ENCODE measurements around the gene ASCL3. TPM values are rescaled to one million over a fixed set of nuclear protein-coding genes. Genes with fewer than 3 reads are reported as not detected.
"Not testable (repeated sequence)": the region's sequence is repeated elsewhere in the genome, so short reads cannot be mapped to it uniquely, and the experiment has no call there.

ASCL3 gene, protein sequence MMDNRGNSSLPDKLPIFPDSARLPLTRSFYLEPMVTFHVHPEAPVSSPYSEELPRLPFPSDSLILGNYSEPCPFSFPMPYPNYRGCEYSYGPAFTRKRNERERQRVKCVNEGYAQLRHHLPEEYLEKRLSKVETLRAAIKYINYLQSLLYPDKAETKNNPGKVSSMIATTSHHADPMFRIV
- total RNA-seq, result not detected

DNA sequence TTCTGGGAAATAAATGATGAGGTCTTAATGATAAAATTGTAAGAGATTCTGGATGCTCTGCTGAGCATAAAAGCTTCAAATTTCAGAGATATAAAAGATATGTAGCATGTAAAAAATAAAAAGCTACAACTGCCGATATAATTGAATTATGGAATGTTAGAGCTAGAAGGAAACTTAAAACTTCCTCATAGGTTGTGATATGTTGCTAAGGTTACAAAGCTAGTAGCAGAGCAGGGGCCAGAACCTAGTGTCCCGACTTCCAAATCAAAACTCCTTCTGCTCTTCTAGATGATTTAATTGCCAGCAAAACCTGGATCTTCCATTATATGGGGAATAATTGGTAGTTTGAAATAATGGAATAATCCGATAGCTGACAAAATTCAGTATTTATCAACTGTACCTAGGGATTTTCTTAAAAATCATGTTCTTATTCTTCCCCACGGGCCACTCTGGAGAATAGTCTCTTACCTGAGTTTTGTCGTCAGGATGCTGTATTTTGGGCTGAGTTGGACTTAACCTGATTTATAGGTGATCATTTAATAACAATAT lies at the start of gene ASCL3:
TSS of gene ASCL3 (minus strand) at position 499 of the 549 bp plus-strand sequence. CDS start 4,855 bp downstream, outside the sequence.
- Histone ChIP-seq H3K27me3 (no peaks in the 10 kb centered on the region), H3K27ac (no peak within 1 kb of the TSS), H3K36me3 (peaks cover 3 to 10% (median 6%) of the 10 kb centered on the region in 4 donors), H3K4me3 (no peak within 1 kb of the TSS), H3K4me1 (no peaks in the 10 kb centered on the region), H3K9me3 (no peaks in the 10 kb centered on the region)
- ATAC-seq (ENCODE audit: low FRiP score in 2 of 2), result no peak
- DNase-seq, result no peak
- TF ChIP-seq EP300 (IDR thresholded peaks at IDR 0.05) (no peak), POLR2AphosphoS5 (IDR thresholded peaks at IDR 0.05) (no peak), POLR2A (IDR thresholded peaks at IDR 0.05) (no peak)
- TF ChIP-seq, protein P1, sequence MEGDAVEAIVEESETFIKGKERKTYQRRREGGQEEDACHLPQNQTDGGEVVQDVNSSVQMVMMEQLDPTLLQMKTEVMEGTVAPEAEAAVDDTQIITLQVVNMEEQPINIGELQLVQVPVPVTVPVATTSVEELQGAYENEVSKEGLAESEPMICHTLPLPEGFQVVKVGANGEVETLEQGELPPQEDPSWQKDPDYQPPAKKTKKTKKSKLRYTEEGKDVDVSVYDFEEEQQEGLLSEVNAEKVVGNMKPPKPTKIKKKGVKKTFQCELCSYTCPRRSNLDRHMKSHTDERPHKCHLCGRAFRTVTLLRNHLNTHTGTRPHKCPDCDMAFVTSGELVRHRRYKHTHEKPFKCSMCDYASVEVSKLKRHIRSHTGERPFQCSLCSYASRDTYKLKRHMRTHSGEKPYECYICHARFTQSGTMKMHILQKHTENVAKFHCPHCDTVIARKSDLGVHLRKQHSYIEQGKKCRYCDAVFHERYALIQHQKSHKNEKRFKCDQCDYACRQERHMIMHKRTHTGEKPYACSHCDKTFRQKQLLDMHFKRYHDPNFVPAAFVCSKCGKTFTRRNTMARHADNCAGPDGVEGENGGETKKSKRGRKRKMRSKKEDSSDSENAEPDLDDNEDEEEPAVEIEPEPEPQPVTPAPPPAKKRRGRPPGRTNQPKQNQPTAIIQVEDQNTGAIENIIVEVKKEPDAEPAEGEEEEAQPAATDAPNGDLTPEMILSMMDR (IDR thresholded peaks at IDR 0.05), result no peak
- WGBS, 2 donors, result 72 to 81% methylated on average over 5 of the region's 5 CpGs

DNA sequence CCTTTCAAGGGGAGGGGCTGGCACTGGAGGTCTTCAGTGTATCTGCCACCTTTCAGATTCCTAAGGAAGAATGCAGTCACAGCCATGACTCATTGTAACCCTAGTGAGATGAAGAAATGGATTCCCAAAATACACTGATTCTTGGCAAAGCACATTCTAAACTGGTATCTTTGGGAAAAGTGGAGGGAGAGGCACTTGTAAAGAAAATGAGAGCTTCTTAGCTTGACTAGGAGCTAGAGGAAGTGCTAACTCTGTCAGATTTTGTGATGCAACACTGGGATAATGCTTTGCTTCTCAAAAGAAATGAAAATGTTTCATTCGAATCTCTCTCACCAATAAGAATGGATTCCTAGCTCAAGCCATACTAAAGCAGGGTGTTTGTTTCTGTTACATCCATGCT lies 46.6 kb upstream of the ASCL3 start:
- no peaks in the 10 kb centered on the region for H3K36me3 ChIP-seq
- WGBS, 2 donors, result 70 to 83% methylated on average over 1 of the region's 1 CpG
- no peaks in the 10 kb centered on the region for H3K9me3 ChIP-seq
- no peaks in the 10 kb centered on the region for H3K4me1 ChIP-seq
- no peak overlapping the region for H3K4me3 ChIP-seq
- DNase-seq (no peak), ATAC-seq (ENCODE audit: low FRiP score in 2 of 2) (no peak)
- H3K27ac ChIP-seq, result no peak overlapping the region
- TF ChIP-seq, protein P1 (IDR thresholded peaks at IDR 0.05), result no peak
- TF ChIP-seq POLR2A (IDR thresholded peaks at IDR 0.05), result no peak
- TF ChIP-seq EP300 (IDR thresholded peaks at IDR 0.05), result no peak
- TF ChIP-seq POLR2AphosphoS5 (IDR thresholded peaks at IDR 0.05), result no peak
- H3K27me3 ChIP-seq, result no peaks in the 10 kb centered on the region

DNA sequence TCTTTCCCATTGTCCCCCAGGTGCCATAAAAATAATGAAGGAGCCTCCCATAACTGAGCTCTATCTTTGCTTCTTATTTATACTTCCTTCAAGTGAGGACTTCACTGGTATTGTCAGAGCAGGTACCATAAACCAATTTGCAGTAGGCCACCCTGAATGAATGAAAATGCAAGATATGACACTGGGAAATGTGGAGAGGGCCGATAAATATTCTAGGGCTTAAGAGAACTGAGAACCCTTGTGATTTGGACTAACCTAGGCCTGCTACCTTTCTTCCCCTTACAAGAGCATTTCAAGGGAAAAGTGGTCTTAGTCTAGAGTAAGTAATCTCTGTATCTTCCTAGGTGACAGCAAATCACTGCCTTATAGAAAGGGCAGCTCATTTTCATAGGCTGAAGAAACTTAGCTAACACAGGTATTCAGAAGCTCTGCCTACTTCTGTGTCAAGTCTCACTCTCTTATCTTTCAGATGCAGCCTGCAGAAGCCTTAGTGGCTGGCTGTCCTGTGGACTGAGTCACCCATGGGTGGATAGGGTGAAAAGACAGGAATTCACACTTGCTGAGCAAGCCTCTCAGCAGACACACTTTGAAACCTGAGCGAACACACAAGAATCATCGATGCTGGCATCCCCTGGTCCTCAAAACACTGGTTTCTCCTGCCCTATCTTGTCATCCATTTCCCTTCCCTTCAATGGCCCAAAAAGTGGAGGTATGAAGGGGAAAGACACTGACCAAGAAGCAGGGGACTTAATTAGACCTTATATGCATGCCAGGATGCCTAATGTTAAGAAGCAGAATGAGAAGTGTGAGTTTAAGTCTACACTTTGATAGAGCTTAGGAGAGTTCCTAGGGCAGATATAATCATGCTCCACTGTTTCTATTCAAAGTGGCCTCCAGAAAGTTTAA lies 45.8 kb upstream of the ASCL3 start:
- H3K36me3 ChIP-seq, result no peaks in the 10 kb centered on the region
- 58 to 77% methylated on average over 3 of the region's 3 CpGs for WGBS, 2 donors
- H3K27me3 ChIP-seq, result no peaks in the 10 kb centered on the region
- H3K9me3 ChIP-seq, result no peaks in the 10 kb centered on the region
- no peak overlapping the region for H3K4me3 ChIP-seq
- DNase-seq (no peak), ATAC-seq (ENCODE audit: low FRiP score in 2 of 2) (no peak)
- no peak overlapping the region for H3K27ac ChIP-seq
- TF ChIP-seq, protein P1 (IDR thresholded peaks at IDR 0.05), result no peak
- TF ChIP-seq POLR2AphosphoS5 (IDR thresholded peaks at IDR 0.05), result no peak
- no peak for TF ChIP-seq POLR2A (IDR thresholded peaks at IDR 0.05)
- no peak for TF ChIP-seq EP300 (IDR thresholded peaks at IDR 0.05)
- H3K4me1 ChIP-seq, result no peaks in the 10 kb centered on the region

DNA sequence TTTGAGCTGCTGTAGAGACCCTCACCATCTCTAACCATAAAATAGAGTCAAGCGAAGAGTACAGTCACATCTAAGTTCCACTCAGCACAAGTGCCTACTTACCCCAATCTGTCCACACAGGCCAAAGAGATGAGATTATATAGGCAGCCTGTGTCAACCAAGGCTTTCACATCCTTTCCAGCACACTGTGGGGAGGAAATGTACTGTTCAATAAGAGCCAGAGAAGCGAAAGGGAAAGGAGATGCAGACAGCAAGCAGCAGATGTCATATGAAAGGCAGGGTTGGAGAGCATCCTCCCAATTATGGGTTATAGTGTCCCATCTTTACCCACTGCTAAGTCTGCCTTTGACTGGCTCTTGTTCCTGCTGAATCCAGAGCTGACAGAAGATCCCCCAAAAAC lies 44.6 kb upstream of the ASCL3 start:
- no peaks in the 10 kb centered on the region for H3K4me1 ChIP-seq
- no peaks in the 10 kb centered on the region for H3K36me3 ChIP-seq
- H3K9me3 ChIP-seq, result no peaks in the 10 kb centered on the region
- DNase-seq (no peak), ATAC-seq (ENCODE audit: low FRiP score in 2 of 2) (no peak)
- 81 to 88% methylated on average over 2 of the region's 2 CpGs for WGBS, 2 donors
- H3K27ac ChIP-seq, result no peak overlapping the region
- no peaks in the 10 kb centered on the region for H3K27me3 ChIP-seq
- no peak overlapping the region for H3K4me3 ChIP-seq
- TF ChIP-seq, protein P1 (IDR thresholded peaks at IDR 0.05), result no peak
- TF ChIP-seq POLR2A (IDR thresholded peaks at IDR 0.05) (no peak), EP300 (IDR thresholded peaks at IDR 0.05) (no peak), POLR2AphosphoS5 (IDR thresholded peaks at IDR 0.05) (no peak)

DNA sequence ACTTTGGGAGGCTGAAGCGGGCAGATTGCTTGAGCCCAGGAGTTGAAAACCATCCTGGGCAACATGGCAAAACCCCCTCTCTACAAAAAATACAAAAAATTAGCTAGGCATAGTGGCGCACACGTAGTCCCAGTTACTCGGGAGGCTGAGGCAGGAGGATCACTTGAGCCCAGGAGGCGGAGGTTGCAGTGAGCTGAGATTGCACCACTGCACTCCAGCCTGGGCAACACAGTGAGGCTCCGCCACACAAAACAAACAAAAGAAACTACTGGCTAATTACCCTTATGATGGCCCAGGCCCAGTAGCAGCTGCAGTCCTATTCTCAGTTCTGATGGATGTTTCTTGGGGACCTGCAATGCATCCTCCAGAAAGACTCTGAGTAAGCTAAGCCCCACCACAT lies 44.0 kb upstream of the ASCL3 start:
- not testable (repeated sequence) for DNase-seq; H3K27ac ChIP-seq; H3K4me3 ChIP-seq; H3K27me3 ChIP-seq; H3K9me3 ChIP-seq; ATAC-seq (ENCODE audit: low FRiP score in 2 of 2); H3K36me3 ChIP-seq; H3K4me1 ChIP-seq
- 79 to 93% methylated on average over 5 to 6 of the region's 6 CpGs for WGBS, 2 donors

All from upper lobe of left lung (tissue), 6 donors.